22Rv1 (cell line): ENCODE measurements around the gene COL1A1.

Experiments
- H3K27ac ChIP-seq: fragments of 450-650 bp; 2 replicates; pipeline ENCODE4 v1.5.1; 2017
- CTCF ChIP-seq: fragments of 450-650 bp; IDR thresholded peaks from 2 replicates; pipeline ENCODE4 v1.5.1; 2017; ENCODE audit warnings: mild to moderate bottlenecking
- ZFX ChIP-seq: fragments of 450-650 bp; IDR thresholded peaks from 2 replicates; pipeline ENCODE4 v1.6.1; 2017; ENCODE audit warnings: antibody characterized with exemption, borderline replicate concordance

COL1A1 gene

GRCh38 chr17:50237901-50238300 lies 36.5 kb upstream of the COL1A1 start:
- H3K27ac ChIP-seq, result no peak overlapping the region

GRCh38 chr17:50234581-50234980 lies 33.1 kb upstream of the COL1A1 start:
- TF ChIP-seq CTCF, result no peak
- no peak for TF ChIP-seq ZFX
- no peak overlapping the region for H3K27ac ChIP-seq

More at GRCh38 chr17:50237901-50238300, 36.5 kb upstream of the COL1A1 start:
- TF ChIP-seq ZFX (no peak), CTCF (no peak)

- TF ChIP-seq CTCF (no peak), ZFX (no peak)
- no peak overlapping the region for H3K27ac ChIP-seq
Observed at GRCh38 chr17:50225701-50226240, 24.3 kb upstream of the COL1A1 start.

- TF ChIP-seq ZFX, result no peak
- H3K27ac ChIP-seq, result no peak overlapping the region
Observed at GRCh38 chr17:50222922-50223321, 21.5 kb upstream of the COL1A1 start.

- H3K27ac ChIP-seq, result no peak overlapping the region
- TF ChIP-seq CTCF (no peak), ZFX (no peak)
Observed at GRCh38 chr17:50221864-50222545, 20.6 kb upstream of the COL1A1 start.

- TF ChIP-seq ZFX (no peak), CTCF (no peak)
- H3K27ac ChIP-seq, result no peak overlapping the region
Observed at GRCh38 chr17:50221266-50221863, 19.9 kb upstream of the COL1A1 start.

- TF ChIP-seq ZFX (no peak), CTCF (no peak)
- H3K27ac ChIP-seq, result no peak overlapping the region
Observed at GRCh38 chr17:50220811-50221210, 19.4 kb upstream of the COL1A1 start.
